ENCODE measurements around the gene KISS1R.

The KISS1R gene

DNA sequence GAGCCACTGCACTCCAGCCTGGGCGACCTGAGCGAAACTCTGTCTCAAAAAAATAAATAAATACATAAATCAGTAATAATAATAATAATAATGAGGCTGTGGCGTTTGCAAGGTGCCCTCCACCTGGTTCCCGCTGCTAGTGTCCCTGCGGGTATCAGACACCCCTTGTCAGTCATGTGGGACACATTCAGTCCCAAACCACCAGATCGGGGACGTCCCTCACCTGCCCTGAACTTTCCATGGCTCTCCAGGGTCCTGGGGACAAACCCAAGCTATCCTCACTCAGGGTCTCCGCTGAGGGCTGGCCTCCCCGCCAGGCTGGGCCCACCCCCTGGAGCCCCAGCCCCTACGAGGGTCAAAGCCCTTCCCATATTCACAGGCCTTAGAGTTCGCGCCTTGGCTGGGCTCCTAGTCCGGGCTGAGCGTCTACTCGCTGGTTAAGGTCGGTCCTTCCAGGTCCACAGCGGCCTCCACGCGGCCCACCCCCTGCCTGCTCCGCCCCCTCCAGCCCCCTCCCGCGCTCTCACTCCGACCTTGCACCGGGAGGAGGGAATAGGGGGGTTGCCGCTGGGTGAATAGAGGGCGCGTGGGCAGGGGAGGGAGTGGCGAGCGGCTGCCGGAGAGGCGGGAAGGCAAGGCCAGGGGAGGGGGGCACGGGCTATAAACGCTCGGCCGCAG is 349 bp upstream of the KISS1R start:
- TF ChIP-seq POLR2A (IDR thresholded peaks at IDR 0.05; ENCODE audit: low read depth, low read length) = no peak
- FAIRE-seq (no peak), DNase-seq (ENCODE audit: insufficient read length, low spot score) (no peak)

DNA sequence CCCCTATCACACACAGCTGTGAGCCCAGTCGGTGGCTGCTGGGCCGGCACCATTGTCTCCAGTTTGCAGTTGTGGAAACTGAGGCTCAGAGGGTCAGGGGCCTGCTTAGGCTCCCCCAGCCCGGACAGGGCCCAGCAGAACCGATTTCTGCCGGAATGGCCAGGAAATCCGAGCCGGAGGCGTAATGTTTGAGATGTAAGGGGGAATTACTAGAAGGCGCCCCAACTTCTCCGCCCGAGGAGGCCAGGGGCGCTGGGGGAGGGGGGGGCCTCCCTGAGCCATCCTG is 962 bp downstream of the KISS1R start:
- TF ChIP-seq POLR2A (IDR thresholded peaks at IDR 0.05; ENCODE audit: low read depth, low read length) = no peak
- FAIRE-seq (no peak), DNase-seq (ENCODE audit: insufficient read length, low spot score) (no peak)

DNA sequence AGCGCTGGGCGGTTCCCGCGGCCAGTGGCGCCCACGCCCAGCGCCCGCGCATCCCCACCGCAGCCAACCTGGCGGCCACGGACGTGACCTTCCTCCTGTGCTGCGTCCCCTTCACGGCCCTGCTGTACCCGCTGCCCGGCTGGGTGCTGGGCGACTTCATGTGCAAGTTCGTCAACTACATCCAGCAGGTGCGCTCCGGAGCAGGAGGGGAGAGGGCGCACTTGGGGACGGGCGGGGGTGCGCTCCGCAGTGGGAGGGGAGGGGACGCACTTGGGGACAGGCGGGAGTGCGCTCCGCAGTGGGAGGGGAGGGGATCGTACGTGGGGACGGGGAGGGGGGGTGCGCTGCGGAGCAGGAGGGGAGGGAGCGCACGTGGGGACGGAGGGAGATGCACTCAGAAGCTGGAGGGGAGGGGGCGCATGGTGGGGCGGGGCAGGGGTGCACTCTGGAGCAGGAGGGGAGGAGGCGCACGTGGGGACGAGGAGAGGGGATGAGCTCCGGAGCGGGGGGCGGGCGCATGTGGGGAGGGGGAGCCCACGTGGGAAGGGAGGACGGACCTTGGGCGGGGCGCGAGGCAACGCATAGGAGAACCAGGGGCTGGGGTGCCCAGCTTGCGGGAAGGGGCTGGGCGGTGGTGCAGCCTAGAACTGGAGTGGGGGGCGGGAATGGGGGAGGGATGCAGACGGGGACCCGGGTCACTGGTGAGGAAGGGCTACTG is 1.5 kb downstream of the KISS1R start:
- no peak for FAIRE-seq
- no peak for DNase-seq (ENCODE audit: insufficient read length, low spot score)
- no peak for TF ChIP-seq POLR2A (IDR thresholded peaks at IDR 0.05; ENCODE audit: low read depth, low read length)

DNA sequence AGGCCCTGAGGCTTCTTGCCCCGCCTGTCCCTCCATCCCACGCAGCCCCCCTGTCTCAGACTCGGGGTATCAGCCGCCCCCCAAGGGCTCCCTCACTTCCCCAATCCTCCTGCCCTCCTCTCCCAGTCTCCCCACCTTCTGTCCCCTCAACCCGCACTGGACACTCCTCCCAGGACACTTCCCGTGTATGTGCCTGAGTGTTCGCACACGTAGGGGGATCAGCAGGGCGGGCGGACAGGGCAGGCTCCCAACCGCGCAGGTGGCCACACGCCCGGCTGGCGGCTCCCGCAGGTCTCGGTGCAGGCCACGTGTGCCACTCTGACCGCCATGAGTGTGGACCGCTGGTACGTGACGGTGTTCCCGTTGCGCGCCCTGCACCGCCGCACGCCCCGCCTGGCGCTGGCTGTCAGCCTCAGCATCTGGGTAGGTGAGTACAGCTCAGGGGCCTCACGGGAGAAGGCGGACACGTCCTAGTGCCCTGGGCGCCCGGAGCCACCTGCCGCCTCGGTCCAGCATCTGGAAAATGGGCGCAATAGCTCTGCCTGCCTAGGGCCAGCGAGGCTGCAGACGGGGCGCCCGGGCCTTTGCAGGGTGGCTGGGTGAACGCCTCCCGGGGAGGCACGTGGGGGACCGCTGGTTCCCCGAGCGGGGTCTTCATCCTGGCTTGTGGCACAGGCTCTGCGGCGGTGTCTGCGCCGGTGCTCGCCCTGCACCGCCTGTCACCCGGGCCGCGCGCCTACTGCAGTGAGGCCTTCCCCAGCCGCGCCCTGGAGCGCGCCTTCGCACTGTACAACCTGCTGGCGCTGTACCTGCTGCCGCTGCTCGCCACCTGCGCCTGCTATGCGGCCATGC is 2.3 kb downstream of the KISS1R start:
- no peak for TF ChIP-seq POLR2A (IDR thresholded peaks at IDR 0.05; ENCODE audit: low read depth, low read length)
- DNase-seq (ENCODE audit: insufficient read length, low spot score) (no peak), FAIRE-seq (no peak)

DNA sequence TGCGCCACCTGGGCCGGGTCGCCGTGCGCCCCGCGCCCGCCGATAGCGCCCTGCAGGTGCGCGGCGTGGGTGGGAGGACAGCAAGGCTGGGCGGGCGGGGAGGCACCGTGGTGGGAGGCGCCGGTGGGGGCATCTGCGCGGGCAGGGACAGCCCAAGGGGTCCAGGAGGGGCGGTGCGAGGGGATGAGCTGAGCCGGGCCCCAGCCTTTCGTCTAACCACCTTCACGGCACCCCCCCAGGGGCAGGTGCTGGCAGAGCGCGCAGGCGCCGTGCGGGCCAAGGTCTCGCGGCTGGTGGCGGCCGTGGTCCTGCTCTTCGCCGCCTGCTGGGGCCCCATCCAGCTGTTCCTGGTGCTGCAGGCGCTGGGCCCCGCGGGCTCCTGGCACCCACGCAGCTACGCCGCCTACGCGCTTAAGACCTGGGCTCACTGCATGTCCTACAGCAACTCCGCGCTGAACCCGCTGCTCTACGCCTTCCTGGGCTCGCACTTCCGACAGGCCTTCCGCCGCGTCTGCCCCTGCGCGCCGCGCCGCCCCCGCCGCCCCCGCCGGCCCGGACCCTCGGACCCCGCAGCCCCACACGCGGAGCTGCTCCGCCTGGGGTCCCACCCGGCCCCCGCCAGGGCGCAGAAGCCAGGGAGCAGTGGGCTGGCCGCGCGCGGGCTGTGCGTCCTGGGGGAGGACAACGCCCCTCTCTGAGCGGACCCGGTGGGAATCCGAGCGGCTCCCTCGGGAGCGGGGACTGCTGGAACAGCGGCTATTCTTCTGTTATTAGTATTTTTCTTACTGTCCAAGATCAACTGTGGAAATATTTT is 3.1 kb downstream of the KISS1R start:
- no peak for TF ChIP-seq POLR2A (IDR thresholded peaks at IDR 0.05; ENCODE audit: low read depth, low read length)
- DNase-seq (ENCODE audit: insufficient read length, low spot score) (no peak), FAIRE-seq (no peak)

GRCh38 chr19:924553-925086 is 7.5 kb downstream of the KISS1R start:
- FAIRE-seq (no peak), DNase-seq (ENCODE audit: insufficient read length, low spot score) (no peak)
- no peak for TF ChIP-seq POLR2A (IDR thresholded peaks at IDR 0.05; ENCODE audit: low read depth, low read length)

GRCh38 chr19:925087-925525 is 8.0 kb downstream of the KISS1R start:
- DNase-seq (ENCODE audit: insufficient read length, low spot score) (peak; percentile 81), FAIRE-seq (no peak)
- TF ChIP-seq POLR2A (IDR thresholded peaks at IDR 0.05; ENCODE audit: low read depth, low read length) = 0 out of 2 replicates have a peak, but pooled peaks have one; percentile 13

GRCh38 chr19:925526-926322 is 8.6 kb downstream of the KISS1R start, which contains the start of gene ARID3A:
ARID3A (plus strand) TSS chr19:926035; CDS start chr19:929529, 3,494 bp downstream.
- FAIRE-seq = no peak
- DNase-seq (ENCODE audit: insufficient read length, low spot score) = peak; percentile 91
- peak; percentile 49 for TF ChIP-seq POLR2A (IDR thresholded peaks at IDR 0.05; ENCODE audit: low read depth, low read length)

DNA sequence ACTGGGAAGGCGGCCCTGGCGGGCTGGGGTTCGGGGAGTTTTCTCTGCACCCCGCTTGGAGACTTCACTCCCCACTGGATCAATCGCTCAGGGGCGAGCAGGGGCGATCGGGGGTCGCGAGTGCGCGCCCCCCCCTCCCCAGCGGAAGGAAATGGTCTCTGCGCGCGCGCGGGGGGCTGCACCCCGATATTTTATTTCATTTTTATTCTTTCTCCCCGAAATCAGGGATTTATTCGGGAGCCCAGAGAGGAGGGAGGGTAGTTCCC is 9.1 kb downstream of the KISS1R start:
- FAIRE-seq (no peak), DNase-seq (ENCODE audit: insufficient read length, low spot score) (no peak)
- TF ChIP-seq POLR2A (IDR thresholded peaks at IDR 0.05; ENCODE audit: low read depth, low read length) = no peak

GRCh38 chr19:926589-927350 is 9.6 kb downstream of the KISS1R start:
- no peak for TF ChIP-seq POLR2A (IDR thresholded peaks at IDR 0.05; ENCODE audit: low read depth, low read length)
- no peak for FAIRE-seq

GRCh38 chr19:927351-927779 is 10.2 kb downstream of the KISS1R start:
- FAIRE-seq (no peak), DNase-seq (ENCODE audit: insufficient read length, low spot score) (no peak)
- TF ChIP-seq POLR2A (IDR thresholded peaks at IDR 0.05; ENCODE audit: low read depth, low read length) = no peak

More at GRCh38 chr19:926589-927350, 9.6 kb downstream of the KISS1R start:
- peak; percentile 83 for DNase-seq (ENCODE audit: insufficient read length, low spot score)

DNA sequence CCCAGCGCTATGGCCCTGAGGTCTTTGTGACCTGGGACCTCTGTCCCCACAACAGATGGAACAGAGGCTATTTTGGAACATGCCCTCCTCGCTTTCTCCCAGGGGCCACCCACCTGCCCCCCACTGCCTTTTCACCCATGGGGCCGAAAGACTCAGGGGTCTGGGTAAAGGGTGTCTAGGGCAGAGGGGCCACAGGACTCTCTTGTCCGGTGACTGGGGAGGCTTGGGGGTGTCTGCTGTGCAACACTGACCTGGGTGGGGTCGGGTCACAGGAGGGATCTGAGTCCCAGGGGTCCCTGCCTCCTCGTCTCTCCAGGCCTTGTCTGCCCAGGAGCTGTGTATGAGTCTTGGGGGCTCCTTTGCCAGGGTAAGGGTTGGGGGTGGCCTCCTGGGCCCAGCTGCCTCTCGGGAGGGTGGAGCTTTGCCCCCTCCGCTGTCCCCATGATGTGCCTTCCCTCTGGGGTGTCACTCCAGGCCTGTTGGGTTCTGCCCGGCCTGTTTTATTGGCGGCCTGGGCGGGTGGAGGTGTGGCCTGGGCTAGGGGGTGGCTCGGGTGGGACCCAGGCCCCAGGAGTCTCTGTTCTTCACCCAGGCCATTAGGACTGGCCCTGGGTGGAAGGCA is 10.8 kb downstream of the KISS1R start:
- no peak for FAIRE-seq
- DNase-seq (ENCODE audit: insufficient read length, low spot score) = no peak
- no peak for TF ChIP-seq POLR2A (IDR thresholded peaks at IDR 0.05; ENCODE audit: low read depth, low read length)
